GM18508 (cell line): Measurements from ENCODE around the gene KLHL30.

Source experiments
- ATAC-seq: cut with Tn5 transposase; IDR thresholded peaks from one replicate; pipeline ENCODE4 v1.9.1; 2021; ENCODE audit warnings: moderate number of reproducible peaks; ENCODE audit not compliant: insufficient read depth, unreplicated experiment

The KLHL30 gene

DNA sequence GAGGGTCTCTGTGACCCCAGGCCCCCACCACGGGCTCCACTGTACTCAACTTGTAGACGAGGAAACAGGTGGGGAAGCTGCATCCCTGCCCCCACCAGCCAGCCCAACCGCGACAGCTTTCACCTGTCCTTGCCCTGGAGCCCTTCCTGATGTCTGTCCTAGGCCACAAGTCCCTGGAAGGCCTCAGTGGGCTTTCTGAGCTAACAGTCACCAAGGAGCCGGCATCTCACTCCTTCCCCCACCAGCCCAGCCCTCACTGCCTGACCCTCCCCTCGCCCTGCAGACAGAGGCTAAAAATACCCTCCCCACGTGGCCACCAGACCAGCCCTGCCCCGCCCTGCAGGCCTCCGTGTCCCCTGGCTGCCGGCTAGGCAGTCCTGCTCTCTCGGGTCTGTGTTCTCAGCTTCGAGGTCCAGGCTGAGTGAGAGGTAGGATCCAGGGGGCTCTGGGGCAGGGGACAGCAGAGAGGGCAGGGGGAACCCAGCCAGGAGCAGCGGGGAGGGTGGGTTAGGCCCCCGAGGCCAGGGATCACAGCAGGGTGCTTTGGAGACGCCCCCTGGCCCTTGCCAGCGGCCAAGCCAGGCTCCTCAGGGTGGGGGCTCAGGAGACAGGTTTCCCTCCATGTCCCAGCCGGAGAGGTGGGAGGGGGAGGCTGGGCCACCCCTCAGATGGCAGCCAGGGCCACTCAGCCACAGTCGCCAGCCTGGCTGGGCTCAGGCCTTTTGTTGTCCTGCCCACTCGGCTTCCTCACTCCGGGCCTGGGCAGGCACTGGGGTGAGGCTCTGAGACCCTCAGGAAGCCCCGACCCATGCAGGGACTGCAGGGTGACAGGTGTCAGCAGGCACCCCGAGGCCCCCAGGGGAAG lies at the start of gene KLHL30:
KLHL30 (plus strand) TSS at position 338 of the 865 bp plus-strand sequence. CDS start 2,087 bp downstream, outside the sequence.
- ATAC-seq: no peak

DNA sequence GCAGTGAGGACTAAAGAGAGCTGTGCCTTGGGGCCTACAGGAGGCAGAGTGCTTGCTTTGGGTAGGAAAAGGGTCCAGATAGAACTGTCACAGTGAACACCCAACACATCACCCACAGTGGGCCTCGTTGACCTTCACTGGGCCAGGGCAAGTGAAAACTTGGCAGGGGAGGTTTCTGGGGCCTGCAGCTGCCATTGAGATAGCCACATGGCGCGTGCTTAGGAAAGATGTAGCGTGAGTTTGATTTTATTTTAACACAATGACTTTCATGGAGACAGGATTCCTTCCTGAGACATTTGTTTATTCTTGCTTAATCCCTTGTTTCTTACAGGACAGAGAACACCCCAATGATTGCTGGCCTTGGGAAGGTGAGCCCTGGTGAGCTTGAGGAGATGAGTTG lies 47.6 kb upstream of the KLHL30 start:
- ATAC-seq: no peak

- ATAC-seq: no peak
These were observed 46.9 kb upstream of the KLHL30 start for GRCh38 chr2:238091436-238092060.

DNA sequence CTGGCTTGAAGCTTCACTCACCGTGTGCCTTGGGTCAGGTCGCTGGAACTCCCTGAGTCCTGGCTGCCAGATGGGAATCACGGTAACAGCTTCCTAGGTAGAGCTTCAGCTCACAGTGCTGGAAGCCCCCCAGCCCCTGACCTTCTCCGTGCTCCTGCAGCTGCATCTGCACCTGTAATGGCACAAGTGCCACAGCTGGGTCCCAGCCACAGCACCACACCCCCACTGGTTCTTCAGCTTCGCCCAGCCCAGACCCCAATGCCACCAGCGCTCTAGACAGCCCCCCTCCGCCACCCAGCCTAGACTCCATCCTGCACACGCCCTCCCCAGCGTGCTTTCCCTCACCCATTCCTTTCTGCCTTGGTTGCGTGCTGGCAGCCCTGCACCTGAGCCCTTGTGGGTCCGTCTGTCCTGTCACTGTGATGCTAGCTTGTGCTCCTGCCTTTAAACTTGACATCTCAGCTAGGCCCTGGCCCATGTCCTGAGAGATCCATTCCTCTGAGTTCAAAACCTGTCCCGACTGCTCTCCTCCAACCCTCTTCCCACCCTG lies 45.9 kb upstream of the KLHL30 start:
- no peak for ATAC-seq

DNA sequence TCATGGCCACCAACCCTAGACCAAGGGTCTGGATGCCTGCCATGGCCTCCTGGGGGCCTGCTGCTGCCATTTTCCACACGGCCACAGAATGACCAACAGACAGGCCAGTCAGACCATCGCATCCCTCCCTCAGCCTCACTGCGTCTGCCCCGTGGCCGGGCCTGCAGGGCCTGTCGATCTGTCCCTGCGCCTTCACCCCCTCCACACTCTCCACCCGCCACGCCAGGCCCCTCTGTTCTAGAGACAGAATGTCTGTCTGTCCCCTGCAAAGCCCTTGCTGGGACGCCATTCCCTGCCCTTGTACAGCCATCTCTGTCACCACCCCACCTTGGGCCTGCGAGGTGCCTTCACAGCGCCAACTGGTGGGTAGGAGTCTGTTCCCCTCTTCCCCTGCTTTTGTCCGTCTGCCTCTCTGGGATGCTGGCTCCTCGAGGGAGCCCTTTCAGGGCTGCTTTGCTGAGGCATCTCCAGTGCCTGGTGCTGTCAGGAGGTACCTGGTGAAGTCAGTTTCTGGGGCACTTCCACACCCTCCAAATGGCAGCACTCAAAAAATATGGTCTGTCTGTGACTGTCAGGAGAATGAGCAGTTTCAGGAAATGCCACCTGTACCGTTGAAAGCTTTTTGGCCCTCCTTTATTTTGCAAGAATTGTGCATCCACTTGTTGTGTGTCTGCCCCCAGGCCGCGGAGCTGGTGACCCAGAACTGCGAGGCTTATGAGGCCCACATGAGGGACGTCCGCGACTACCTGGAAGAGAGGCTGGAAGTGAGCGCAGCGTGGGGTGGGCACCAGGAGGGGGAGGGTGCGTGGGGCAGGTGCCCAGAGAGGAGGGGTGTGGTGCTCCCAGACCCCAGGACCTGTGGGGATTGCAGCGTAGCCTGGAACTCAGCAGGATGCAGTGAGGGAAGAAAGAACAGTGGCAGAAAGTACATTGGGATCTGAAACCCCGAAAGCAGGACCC lies 45.0 kb upstream of the KLHL30 start:
- no peak for ATAC-seq

GRCh38 chr2:238094438-238095022 lies 43.9 kb upstream of the KLHL30 start:
- ATAC-seq: no peak

DNA sequence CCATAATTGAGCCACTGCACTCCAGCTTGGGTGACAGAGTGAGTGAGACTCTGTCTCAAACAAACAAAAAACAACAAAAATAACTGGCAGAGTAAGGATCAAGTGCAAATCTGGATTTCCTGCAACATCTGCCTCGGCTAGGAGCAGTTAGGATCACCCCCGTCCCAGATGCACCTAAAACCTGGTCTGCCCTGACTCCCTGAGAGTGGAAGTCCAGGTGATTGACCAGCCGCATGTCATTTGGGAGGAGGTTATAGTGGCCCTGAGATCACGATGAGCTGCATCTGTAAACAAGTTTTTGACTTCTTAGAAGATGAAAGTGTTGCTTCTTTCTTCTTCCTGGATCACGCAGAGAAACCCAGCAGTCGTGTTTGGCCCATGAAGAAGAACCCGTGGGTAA lies 43.3 kb upstream of the KLHL30 start:
- no peak for ATAC-seq

DNA sequence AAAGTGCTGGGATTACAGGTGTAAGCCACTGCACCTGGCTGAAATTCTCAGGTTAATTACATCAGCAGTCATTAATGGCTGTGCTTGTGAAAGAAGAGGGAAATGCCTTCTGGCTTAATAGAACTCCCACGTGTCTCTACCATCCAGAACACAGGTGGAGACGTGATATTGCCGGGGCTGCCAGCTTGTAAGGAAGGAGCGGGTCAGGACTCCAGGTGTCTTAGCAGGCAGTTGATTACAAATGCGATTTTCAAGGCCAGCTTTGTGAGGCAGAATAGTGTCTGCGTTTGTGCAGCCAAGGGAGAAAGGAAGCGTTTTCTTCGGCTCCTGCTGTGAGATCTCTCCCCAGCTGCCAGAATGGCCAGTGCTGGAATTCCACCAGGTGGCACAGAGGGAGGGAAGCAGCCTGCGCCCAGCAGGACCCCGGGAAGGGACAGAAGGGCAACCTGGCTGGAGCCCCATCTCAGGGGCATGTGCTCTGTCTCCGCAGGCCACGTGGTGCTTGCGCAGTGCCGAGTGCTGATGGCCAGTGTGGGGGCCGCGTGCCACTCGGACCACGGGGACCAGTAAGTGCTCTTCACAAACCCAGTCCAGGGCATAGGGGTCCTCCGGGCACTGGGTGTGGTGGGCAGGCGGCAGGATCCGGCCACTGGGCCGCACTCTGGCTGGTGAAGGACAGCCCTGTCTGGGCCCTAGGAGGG lies 42.0 kb upstream of the KLHL30 start:
- ATAC-seq: no peak

DNA sequence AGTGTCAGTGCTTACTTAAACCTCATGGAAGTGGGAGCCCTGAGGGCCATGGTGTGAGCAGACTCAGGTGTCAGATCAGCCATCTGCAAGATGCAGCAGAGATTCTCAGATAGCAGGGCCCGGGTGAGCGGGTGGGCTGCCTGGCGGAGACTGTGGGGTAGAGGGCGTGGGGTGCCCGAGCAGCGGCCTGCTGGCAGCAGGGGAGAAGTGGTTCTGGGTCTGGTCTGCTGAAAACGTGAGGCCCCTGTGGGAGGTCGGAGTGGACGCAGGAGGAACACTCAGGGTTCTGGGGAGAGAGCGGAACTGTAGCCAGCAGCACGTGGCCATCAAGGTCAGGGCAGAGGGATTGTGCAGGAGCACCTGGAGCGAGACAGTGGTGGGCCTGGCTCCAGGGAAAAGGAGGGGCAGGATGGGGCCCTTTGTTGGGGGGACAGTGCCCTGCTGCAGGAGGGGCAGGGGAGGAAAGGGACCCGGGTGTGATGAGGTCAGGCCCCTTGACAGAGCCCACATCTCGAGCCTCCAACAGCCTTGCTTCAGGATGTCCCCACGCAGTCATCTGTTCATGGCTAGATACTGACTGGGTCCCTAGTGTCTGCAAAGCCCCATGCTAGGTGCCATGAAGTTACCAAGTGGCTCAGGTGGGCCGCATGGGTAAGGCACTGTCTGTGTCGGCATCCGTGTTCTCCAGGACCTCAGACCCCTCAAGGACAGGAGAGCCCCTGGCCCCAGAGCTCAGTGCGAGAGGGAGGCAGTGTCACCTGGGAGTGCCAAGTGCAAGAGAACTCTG lies 41.1 kb upstream of the KLHL30 start:
- no peak for ATAC-seq

- no peak for ATAC-seq
These were observed 40.2 kb upstream of the KLHL30 start for GRCh38 chr2:238097988-238098871.

DNA sequence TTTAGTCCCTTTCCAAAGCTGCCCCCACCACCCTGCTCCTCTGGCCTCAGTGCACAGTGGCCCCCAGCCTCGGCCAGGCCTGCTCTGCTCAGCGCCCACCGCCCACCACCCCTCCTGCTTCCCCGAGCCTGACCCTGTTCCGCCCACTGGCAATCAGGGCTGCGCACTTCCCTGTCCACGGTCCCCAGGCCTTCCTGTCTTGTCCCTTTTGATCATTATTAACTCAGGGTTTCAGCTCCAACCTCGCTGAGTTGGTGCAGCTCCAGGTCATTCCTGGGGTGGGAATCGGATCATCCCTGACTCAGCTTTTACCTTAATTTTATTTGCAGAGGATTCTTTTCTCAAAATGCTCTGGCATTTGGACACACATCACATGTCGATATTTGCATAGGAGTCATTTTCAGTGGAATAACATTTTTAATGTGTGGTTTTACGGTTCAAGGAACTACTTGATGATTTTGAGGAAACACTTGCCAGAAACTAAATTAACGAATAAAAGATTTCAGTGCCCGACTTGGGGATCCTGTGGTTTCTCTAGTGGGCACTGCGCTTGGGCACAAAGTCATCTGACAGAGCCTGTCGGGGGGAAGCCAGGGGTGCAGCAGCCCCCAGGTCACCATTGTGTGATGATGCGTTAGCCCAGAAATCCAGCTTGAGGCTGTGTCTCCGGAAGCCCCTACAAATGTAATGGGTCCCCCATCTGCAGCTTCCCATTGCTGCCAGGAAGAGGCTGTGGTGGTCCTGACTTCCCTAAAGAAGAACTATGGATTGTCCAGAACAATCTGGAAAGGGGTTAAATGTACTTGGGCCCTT lies 39.4 kb upstream of the KLHL30 start:
- no peak for ATAC-seq

DNA sequence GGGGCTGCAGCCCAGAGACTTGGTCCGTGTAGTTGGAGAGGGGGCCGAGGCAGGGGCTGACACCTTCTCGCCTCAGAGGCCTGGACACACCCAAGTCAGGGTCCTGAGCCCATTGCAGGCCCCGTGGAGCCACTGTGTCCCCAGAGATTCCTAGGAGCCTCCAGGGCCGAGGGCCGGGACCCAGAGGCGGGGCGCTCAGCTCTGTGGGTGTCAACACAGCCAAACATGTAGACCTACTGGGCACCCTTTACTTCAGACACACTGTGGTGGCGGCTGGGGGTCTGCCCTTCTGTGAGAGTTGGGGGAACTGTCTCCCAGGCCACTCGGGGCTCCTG lies 38.8 kb upstream of the KLHL30 start:
- ATAC-seq: no peak

DNA sequence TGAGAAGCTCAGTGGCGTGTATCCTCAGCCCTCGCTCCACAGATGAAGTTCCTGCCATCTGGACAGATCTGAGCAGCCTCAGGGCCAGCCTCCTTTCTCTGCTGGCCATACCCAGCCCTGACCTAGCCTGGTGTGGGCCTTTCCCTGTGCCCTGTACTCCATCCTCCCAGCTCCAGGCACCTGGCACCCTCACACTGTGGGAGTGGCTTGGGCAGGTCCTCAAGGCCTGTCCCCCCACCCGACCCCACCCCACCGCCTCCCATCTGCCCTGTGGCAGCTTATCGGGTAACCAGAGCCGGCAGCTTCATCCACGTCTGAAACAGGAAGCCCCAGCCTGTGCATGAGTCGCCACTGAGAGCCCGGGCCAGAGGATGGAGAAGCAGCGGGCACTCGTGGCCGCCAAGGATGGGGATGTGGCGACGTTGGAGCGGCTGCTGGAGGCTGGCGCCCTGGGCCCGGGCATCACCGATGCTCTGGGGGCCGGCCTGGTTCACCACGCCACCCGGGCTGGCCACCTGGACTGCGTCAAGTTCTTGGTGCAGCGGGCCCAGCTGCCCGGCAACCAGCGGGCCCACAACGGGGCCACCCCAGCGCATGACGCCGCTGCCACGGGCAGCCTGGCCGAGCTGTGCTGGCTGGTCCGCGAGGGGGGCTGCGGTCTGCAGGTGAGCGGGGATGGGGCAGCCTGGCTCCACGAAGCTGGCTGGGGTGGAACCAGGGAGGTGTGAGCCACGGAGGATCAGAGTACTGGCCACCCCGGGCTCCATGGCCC lies 38.2 kb upstream of the KLHL30 start, which contains the start of gene ESPNL:
ESPNL (plus strand) TSS at position 292 of the 772 bp plus-strand sequence; CDS start at position 372, 80 bp downstream.
- ATAC-seq: no peak

DNA sequence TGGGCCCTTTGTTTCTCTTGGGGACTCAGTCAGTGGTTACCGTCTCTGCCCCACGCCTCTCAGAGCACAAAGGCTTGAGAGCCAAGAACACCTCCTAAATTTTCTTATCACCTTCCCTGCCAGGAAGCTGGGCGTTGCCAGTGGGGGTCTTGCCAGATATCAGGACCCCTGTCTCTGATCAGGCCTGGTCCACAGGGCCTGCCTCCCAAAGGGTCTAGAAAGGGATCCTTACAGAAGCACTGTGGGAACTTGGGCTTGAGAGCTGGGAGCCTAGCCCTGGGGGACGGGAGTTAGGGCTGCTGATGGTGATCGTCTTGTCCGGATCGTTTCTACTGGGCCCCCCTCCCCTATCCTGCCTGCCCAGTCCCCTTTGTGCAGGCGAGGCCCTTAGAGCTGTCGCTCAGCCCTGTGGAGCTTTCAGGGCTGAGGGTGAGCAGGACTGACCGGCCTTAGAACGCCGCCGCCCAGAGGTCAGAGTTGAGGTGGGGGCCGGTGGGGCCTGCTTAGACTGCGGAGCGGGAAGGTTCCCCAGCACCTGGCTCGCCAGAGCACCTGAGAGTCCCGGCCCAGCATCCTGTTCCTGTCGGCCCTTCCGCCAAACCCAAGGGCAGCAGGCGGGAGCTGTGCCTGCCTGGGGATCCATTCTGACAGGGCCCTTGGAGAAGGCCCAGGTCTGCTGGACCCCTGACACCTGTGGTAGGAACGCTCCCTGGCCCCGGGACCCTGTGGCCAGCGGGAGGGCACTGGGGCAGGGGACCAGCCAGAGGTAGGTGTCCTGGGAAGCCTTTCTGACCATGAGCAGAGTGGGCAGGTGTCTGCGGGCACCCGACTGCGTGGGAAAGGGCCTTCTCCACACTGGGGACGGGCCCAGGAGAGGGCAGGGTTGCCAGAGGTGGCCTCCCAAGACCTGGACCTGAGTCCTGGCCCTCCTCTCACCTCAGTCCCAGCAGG lies 37.4 kb upstream of the KLHL30 start:
- no peak for ATAC-seq
